OCI-LY7 (cell line): ENCODE results near the gene BMAL1. TPM values are rescaled to one million over a fixed set of nuclear protein-coding genes. Genes with fewer than 3 reads are reported as not detected.

Experiments
- BruUV-seq: library from RNA; stranded (reverse); fragments of 400-500 nt; replicated peaks from 2 replicates; lab custom pipeline; 2021; lab: Mats Ljungman, UMichigan
- CTCF ChIA-PET: fragments of 300-600 bp; sonication (Branson Sonifier 250); formaldehyde crosslinking; loops from one replicate; lab custom pipeline; 2022; ENCODE audit warnings: antibody characterized with exemption; ENCODE audit not compliant: unreplicated experiment; lab: Charles Lee
- POLR2A ChIA-PET: fragments of 300-600 bp; sonication (Branson Sonifier 250); formaldehyde crosslinking; loops from one replicate; lab custom pipeline; 2022; ENCODE audit warnings: antibody characterized with exemption; lab: Charles Lee
- DNase-seq: peaks from one replicate; pipeline ENCODE4 v3.0.0-alpha.2; 2015; ENCODE audit warnings: low spot score
- H2AFZ ChIP-seq: fragments of 200-600 bp; sonication (generic), shearing (Covaris generic); 2 replicates; pipeline ENCODE4 v1.6.1; 2014; ENCODE audit warnings: mild to moderate bottlenecking, antibody characterized with exemption, low read length, moderate library complexity
- H3K27ac ChIP-seq: fragments of 200-600 bp; sonication (generic); 2 replicates; pipeline ENCODE4 v1.5.1; 2014; ENCODE audit warnings: mixed run types, low read depth, mild to moderate bottlenecking, moderate library complexity, low read length, inconsistent platforms; ENCODE audit not compliant: poor library complexity, severe bottlenecking
- H3K36me3 ChIP-seq: fragments of 200-600 bp; sonication (generic); 2 replicates; pipeline ENCODE4 v1.6.1; 2014; ENCODE audit warnings: mild to moderate bottlenecking, antibody characterized with exemption, low read length, moderate library complexity, mixed read lengths; ENCODE audit not compliant: insufficient read depth
- H3K4me1 ChIP-seq: fragments of 200-600 bp; sonication (generic); 2 replicates; pipeline ENCODE4 v1.5.1; 2014; ENCODE audit warnings: mild to moderate bottlenecking, low read length; ENCODE audit not compliant: insufficient read depth, poor library complexity, severe bottlenecking
- H3K4me2 ChIP-seq: fragments of 200-600 bp; sonication (generic); 2 replicates; pipeline ENCODE4 v1.6.1; 2014; ENCODE audit warnings: mild to moderate bottlenecking, low read length
- H3K4me3 ChIP-seq: fragments of 200-600 bp; sonication (generic); 2 replicates; pipeline ENCODE4 v1.5.1; 2014; ENCODE audit warnings: mild to moderate bottlenecking, low read depth, low read length; ENCODE audit not compliant: poor library complexity, severe bottlenecking
- H3K79me2 ChIP-seq: fragments of 200-600 bp; sonication (generic); 2 replicates; pipeline ENCODE4 v1.6.1; 2016; ENCODE audit warnings: low read depth, mild to moderate bottlenecking, low read length, moderate library complexity, mixed read lengths; ENCODE audit not compliant: insufficient read depth
- H3K9me2 ChIP-seq: fragments of 200-600 bp; sonication (generic); 2 replicates; pipeline ENCODE4 v1.6.1; 2016; ENCODE audit warnings: mild to moderate bottlenecking, low read length, mixed read lengths; ENCODE audit not compliant: insufficient read depth
- H3K9me3 ChIP-seq: fragments of 200-600 bp; sonication (generic); 2 replicates; pipeline ENCODE4 v1.6.1; 2014; ENCODE audit warnings: mild to moderate bottlenecking, mixed run types, low read length, mixed read lengths
- H4K20me1 ChIP-seq: fragments of 200-600 bp; sonication (generic); 2 replicates; pipeline ENCODE4 v1.6.1; 2014; ENCODE audit warnings: mild to moderate bottlenecking, antibody characterized with exemption, low read length, moderate library complexity, mixed read lengths; ENCODE audit not compliant: insufficient read depth
- CTCF ChIP-seq: fragments of 200-600 bp; sonication (generic); conservative IDR thresholded peaks from 2 replicates; pipeline ENCODE4 v1.5.1; 2014; ENCODE audit warnings: mild to moderate bottlenecking, antibody characterized with exemption, low read length, moderate library complexity, mixed read lengths
- EZH2phosphoT487 ChIP-seq: fragments of 200-600 bp; sonication (generic); IDR thresholded peaks from 2 replicates; pipeline ENCODE4 v1.6.1; 2018; ENCODE audit warnings: low read depth, borderline replicate concordance, mild to moderate bottlenecking, mixed run types, antibody characterized with exemption, low read length, moderate library complexity, mixed read lengths
- intact Hi-C: fragments of 100-400 bp; cut with micrococcal nuclease; formaldehyde crosslinking; loops from one replicate; pipeline ENCODE4 v1.10.0; 2022; ENCODE audit not compliant: unreplicated experiment
- total RNA-seq, 2 experiments: library from RNA; depleted of rRNA in 1 of 2; stranded (reverse); fragments of >200 nt in 1 of 2; shearing (Covaris generic) in 1 of 2; gene quantifications; 2 replicates each; pipeline ENCODE4 v1.2.3, GENCODE V29; 2014 to 2022

Gene BMAL1
- total RNA-seq, 2 experiments from 2014 or later, result not detected

GRCh38 chr11:13284776-13285588 is 7.4 kb downstream of the BMAL1 start:
- intact Hi-C loops, result no loop called here
- Histone ChIP-seq H3K9me2 (no peaks in the 10 kb centered on the region), H4K20me1 (no peaks in the 10 kb centered on the region), H2AFZ (no peak overlapping the region), H3K4me3 (no peak overlapping the region), H3K79me2 (no peaks in the 10 kb centered on the region), H3K9me3 (no peaks in the 10 kb centered on the region), H3K36me3 (no peaks in the 10 kb centered on the region), H3K27ac (no peak overlapping the region), H3K4me1 (no peaks in the 10 kb centered on the region), H3K4me2 (no peak overlapping the region)
- TF ChIP-seq EZH2phosphoT487 (no peak), CTCF (no peak)
- ChIA-PET POLR2A (no interaction called here), CTCF (no interaction called here)
- no peak for DNase-seq
- no TSS peak for BruUV-seq

- Histone ChIP-seq H3K4me1 (no peaks in the 10 kb centered on the region), H3K4me3 (no peak overlapping the region), H2AFZ (no peak overlapping the region), H3K9me3 (no peaks in the 10 kb centered on the region), H3K36me3 (no peaks in the 10 kb centered on the region), H3K27ac (no peak overlapping the region), H3K9me2 (no peaks in the 10 kb centered on the region), H4K20me1 (no peaks in the 10 kb centered on the region), H3K4me2 (no peak overlapping the region), H3K79me2 (no peaks in the 10 kb centered on the region)
- TF ChIP-seq CTCF (no peak), EZH2phosphoT487 (no peak)
- no peak for DNase-seq
- BruUV-seq, result no TSS peak
- CTCF ChIA-PET, result no interaction called here
- POLR2A ChIA-PET, result interaction anchor here (0.6 kb wide), 1 partner anchor 139 kb away, joined by 3 read pairs; no protein-coding TSS in a partner anchor
- intact Hi-C loops, result no loop called here
These were observed 8.8 kb downstream of the BMAL1 start for GRCh38 chr11:13286279-13286821.

GRCh38 chr11:13287036-13287435 is 9.4 kb downstream of the BMAL1 start:
- H3K27ac ChIP-seq, result no peak overlapping the region
- H2AFZ ChIP-seq, result no peak overlapping the region
- no peak overlapping the region for H3K4me2 ChIP-seq
- no TSS peak for BruUV-seq
- H4K20me1 ChIP-seq, result no peaks in the 10 kb centered on the region
- CTCF ChIA-PET, result no interaction called here
- no peak for DNase-seq
- POLR2A ChIA-PET, result no interaction called here
- no peaks in the 10 kb centered on the region for H3K36me3 ChIP-seq
- H3K9me3 ChIP-seq, result no peaks in the 10 kb centered on the region
- TF ChIP-seq EZH2phosphoT487, result no peak
- TF ChIP-seq CTCF, result no peak
- no peaks in the 10 kb centered on the region for H3K79me2 ChIP-seq
- no peaks in the 10 kb centered on the region for H3K4me1 ChIP-seq
- intact Hi-C loops, result no loop called here
- no peaks in the 10 kb centered on the region for H3K9me2 ChIP-seq
- H3K4me3 ChIP-seq, result no peak overlapping the region
